DMS53 treated with DMSO at 0.1 percent for 48 hours (cell line): ENCODE data around the gene SAT1.

Experiments
- DNase-seq: peaks from one replicate; lab custom pipeline; 2025; ENCODE audit not compliant: unreplicated experiment; lab: John Stamatoyannopoulos, UW

The SAT1 gene

DNA sequence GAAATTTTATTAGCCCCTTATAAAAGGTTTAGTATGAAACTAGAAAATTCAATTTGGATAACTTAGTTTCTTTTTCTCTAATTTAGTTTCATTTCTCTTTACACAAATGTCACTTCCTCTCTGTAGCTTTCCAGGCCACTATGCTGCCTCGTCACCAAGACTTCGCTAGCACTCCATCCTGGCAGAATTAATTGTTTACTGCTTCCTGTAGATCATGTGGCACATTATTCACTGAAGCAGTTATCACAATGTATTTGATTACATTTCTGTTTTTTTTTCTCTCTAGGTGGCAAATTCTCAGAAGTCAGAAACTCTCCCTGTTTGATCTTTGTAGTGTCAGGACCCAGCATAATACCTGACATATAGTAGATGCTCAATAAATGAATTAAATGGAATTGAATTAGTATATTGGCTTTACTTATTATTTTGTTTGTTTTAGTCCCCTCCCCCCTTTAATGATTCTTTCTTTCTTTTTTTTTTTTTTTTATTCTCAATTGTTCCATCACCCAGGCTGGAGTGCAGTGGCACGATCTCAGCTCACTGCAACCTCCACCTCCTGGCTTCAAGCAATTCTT, 9.3 kb upstream of the SAT1 start:
- DNase-seq, result no peak

GRCh38 chrX:23776363-23776762, 6.6 kb upstream of the SAT1 start:
- no peak for DNase-seq

GRCh38 chrX:23779025-23779424, 3.9 kb upstream of the SAT1 start:
- DNase-seq, result no peak

- no peak for DNase-seq
Observed at GRCh38 chrX:23782455-23782854, 518 bp upstream of the SAT1 start.

GRCh38 chrX:23783589-23784469, 856 bp downstream of the SAT1 start:
- DNase-seq, result no peak

DNA sequence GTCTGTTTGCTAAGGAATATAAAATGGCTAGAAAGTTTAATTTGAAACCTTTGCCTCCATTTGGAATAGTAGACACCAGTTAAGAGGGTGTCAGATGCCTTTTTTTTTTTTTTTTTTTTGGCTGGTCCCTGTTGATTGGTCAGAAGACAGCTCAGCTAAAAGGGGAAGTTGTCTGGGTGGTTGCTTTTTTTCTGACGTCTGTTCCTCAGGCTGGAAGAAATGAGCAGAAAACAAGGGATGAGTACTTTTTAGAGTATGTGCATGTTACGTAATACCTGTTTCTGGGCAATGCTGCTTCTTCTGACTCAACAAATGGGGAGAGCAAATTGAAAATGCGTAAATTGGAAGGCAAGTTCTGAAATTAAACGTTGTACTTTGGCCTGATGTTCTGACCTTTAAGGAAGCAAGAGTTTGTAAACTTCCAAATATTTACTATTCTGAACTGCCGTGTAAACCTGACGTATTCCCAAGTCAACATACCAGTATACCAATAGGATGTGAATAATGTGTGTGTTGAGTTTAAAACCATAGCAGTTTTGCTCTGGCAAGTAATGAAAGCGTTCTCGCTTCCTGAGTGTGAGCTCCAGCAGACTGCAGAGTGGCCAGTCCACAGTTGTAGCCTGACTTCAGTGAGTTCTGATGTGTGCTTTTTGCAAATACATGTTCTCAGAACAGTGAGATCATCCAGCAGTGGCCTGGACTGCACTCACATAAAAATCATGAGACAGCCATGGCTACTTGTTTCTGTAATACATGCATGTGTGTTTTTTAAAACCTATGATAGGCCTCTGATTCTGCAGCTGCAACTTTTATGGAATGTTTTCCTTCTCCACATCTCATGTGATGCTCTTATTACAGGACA, 1.7 kb downstream of the SAT1 start:
- no peak for DNase-seq

GRCh38 chrX:23785580-23785979, 2.6 kb downstream of the SAT1 start:
- DNase-seq, result no peak

GRCh38 chrX:23786268-23786815, 3.4 kb downstream of the SAT1 start:
- no peak for DNase-seq

DNA sequence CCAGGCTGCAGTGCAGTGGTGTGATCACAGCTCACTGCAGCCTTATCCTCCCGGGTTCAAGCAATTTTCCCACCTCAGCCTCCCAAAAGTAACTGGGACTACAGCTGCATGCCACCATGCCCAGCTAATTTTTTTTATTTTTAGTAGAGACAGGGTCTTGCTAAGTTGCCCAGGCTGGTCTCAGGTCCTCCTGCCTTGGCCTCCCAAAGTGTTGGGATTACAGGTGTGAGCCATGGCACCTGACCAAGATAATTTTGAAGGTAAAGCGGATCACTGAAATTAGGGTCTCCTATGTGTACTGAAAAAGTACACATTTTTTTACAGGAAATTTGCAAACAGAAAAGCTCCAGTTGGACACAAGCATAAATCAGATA, 4.8 kb downstream of the SAT1 start:
- DNase-seq, result no peak

DNA sequence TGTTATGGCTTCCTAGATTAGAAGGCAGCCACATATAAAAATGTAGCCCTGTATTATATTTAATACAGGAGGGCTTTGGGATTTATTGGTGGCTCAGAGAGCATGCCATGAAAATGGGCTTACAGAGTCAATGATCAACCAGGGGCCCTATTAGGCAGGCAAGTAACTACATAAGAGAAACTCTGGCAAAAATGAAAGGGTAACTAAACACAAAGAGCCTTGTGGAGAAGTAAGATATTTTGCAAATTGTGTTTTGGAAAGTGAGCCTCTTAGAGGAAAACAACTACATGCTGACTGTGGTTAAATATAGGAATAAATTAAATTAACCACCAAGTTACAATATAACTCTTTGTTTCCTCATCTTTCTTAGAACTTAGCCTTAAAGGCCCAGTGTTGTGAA, 5.5 kb downstream of the SAT1 start:
- no peak for DNase-seq

DNA sequence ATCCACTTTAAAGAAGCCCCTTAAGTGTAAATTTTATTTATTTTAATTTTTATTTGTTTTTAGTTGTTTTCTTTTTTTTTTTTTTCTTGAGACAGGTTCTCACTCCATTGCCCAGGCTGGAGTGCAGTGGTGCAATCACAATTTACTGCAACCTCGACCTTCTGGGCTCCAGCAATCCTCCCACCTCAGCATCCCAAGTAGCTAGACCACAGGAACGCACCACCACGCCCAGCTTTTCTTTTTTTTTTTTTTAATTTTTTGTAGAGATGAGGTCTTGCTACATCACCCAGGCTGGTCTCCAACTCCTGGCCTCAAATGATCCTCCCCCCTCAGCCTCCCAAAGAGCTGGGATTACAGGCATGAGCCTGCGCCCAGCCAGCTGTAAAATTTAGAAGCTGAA, 6.0 kb downstream of the SAT1 start:
- DNase-seq, result no peak

GRCh38 chrX:23789386-23790154, 6.6 kb downstream of the SAT1 start:
- peak; percentile 32 for DNase-seq

- no peak for DNase-seq
Observed at GRCh38 chrX:23790155-23790497, 7.2 kb downstream of the SAT1 start.

DNA sequence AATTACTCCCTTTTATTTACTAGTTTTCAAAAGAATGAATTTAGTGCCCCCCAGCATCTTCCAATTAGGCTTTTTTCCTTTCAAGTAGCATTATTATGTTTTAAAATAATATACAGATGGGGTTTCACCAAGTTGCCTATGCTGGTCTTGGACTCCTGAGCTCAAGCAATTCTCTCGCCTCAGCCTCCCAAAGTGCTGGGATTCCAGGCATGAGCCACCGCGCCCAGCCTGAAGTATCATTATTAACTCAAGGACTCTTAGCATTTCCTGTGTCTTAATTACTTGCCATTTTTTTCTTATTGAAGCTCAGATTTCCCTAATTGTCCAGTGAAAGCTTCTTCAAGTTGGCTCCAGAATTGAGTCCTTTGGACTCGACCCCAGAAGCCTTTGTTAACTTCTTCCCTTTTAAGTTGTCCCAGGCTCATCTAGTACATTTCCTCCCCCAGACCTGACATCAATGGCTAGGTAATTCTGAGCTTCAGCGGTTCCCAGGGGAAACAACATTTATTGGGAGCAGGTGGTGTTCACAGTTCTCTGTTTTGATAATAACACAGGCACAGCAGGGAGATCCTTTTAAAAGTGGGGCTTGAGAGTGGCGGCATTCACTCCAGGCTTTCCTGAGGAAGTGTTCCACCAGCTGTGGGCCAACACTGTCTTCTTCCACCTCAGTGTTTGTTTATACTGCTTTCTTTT, 10.0 kb downstream of the SAT1 start:
- peak; percentile 42 for DNase-seq

DNA sequence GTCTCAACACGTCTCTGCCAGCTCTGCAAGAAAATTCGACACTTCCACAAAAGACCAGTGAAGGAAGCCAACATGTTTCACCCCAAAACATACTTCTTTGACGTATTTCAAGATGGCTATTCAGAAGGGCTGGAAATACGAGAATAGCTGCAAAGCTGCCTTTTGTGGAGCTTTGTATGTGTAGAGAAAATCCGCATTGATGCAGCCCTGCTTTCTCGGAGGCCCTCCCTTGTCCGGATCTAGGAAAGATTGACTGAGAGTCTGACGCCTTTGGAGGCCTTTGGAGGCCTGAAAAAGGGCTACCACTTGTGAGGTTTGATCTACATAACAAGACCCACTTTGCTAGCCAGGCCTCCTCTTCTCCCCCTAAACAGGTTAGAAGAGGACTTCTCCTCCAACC, 12.2 kb downstream of the SAT1 start:
- no peak for DNase-seq

- DNase-seq, result peak; percentile 70
Observed at GRCh38 chrX:23797371-23798128, 14.6 kb downstream of the SAT1 start.

DNA sequence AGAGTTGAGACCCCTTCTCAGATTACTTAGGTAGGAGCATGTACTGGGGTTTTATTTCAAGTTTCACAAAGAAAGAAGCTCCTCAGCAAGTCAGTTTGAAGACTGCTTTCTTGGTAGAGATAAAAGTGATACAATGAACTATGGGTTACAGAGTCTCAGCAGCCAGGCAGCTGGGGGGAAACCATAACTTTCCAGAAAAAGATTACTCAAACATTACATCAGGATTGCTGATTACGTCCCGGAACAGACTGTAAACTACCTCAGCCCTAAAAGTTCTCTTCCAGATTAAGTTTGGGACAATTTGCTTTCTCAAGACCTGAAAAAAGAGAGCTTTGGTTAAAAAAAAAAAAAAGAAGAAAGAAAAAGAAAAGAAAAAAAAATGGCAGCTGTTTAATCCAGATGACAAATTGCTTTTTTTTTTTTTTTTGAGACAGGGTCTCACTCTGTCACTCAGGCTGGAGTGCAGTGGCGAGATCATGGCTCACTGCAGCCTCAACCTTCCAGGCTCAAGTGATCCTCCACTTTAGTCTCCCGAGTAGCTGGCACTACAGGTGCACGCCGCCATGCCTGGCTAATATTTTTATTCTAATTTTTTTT, 16.6 kb downstream of the SAT1 start:
- no peak for DNase-seq

DNA sequence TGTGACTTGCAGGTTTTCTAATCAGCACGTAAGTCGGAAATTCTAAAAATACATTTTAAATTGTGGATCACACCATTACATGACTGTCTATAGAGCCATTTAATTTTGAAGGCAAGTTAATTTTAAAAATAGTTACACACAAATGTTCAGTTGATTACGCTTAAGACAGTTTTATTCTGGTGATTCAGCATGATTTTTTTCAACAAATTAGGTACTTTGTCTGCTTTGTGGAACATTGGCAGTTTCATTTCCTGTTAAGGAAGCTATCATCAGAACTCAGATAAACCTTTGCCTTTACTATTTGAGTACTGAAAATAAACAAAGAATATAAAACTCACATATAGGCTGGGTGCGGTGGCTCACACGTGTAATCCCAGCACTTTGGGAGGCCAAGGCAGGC, 19.5 kb downstream of the SAT1 start:
- DNase-seq, result no peak

DNA sequence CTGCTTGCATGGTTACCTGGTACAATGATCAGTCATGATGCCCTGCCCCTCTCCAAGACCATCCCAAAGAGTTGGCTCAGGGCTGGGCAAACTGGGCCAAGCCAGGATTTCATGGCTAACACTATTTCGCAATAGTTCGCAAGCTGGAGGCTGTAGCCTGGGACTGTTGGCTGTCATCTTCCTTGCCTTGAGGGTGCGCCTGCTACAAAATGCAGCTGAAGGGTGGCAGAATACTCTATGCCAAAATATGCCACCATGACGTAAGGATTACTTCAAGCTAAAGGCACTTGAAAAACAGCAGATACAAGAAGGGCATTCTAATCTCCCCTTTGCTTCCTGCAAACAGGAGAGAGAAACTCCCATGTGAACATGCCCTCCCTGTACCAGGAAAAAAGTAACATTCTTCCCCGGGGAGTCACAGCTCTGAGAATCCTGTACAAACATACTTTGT, 21.0 kb downstream of the SAT1 start:
- DNase-seq, result no peak
